H1 (cell line): ENCODE measurements around the gene DENND4C. TPM values are rescaled to one million over a fixed set of nuclear protein-coding genes. Genes with fewer than 3 reads are reported as not detected.
A peak's percentile ranks its signal among the peaks of the same experiment; 100 is the strongest.

Experiments used
- CTCF ChIA-PET: fragments of 300-600 bp; sonication (Branson Sonifier 250); formaldehyde crosslinking; loops from one replicate; lab custom pipeline; 2021; ENCODE audit not compliant: partially characterized antibody; lab: Charles Lee
- POLR2A ChIA-PET: fragments of 300-600 bp; sonication (Branson Sonifier 250); formaldehyde crosslinking; loops from one replicate; lab custom pipeline; 2021; ENCODE audit warnings: inconsistent platforms; ENCODE audit not compliant: partially characterized antibody; lab: Charles Lee
- DNase-seq, 2 experiments: peaks; one replicate each; pipeline versions ENCODE4 v3.0.0 to v3.0.0-alpha.2; 2010 to 2022; ENCODE audit warnings: low spot score in 2 of 2, low read depth in 1 of 2, mixed read lengths in 1 of 2
- FAIRE-seq: peaks from 2 replicates; lab custom pipeline; 2011; peaks lifted over from hg19 to GRCh38; lab: Jason Lieb, UNC
- H2AFZ ChIP-seq: 2 replicates; pipeline ENCODE4 v1.8.1; 2012; ENCODE audit warnings: low read length, inconsistent platforms
- H2AK5ac ChIP-seq: 2 replicates; pipeline ENCODE4 v1.6.1; 2013; ENCODE audit warnings: low read depth, low read length
- H2BK120ac ChIP-seq: replicated peaks from 2 replicates; pipeline ENCODE3; 2013; ENCODE audit warnings: low read depth, low read length, inconsistent platforms
- H2BK12ac ChIP-seq: 2 replicates; pipeline ENCODE4 v1.6.1; 2013; ENCODE audit warnings: low read depth, low read length
- H2BK15ac ChIP-seq: 2 replicates; pipeline ENCODE4 v1.6.1; 2013; ENCODE audit warnings: low read length
- H2BK20ac ChIP-seq: 2 replicates; pipeline ENCODE4 v1.6.1; 2013; ENCODE audit warnings: low read length
- H2BK5ac ChIP-seq: 2 replicates; pipeline ENCODE4 v1.6.1; 2013; ENCODE audit warnings: low read depth, low read length
- H3K14ac ChIP-seq: 2 replicates; pipeline ENCODE4 v1.6.1; 2013; ENCODE audit warnings: inconsistent platforms; ENCODE audit not compliant: insufficient read length
- H3K18ac ChIP-seq: 2 replicates; pipeline ENCODE4 v1.6.1; 2013; ENCODE audit warnings: low read length; ENCODE audit errors: extremely low read depth
- H3K23ac ChIP-seq: 2 replicates; pipeline ENCODE4 v1.6.1; 2013; ENCODE audit warnings: inconsistent platforms; ENCODE audit not compliant: insufficient read length
- H3K23me2 ChIP-seq: 2 replicates; pipeline ENCODE4 v1.6.1; 2013; ENCODE audit warnings: low read depth, low read length
- H3K27ac ChIP-seq: 2 replicates; pipeline ENCODE4 v1.6.1; 2011; ENCODE audit warnings: low read depth, low read length, inconsistent platforms
- H3K27me3 ChIP-seq, 4 experiments: replicated peaks in 1 of 4; 1 replicate in 1 of 4; 2 replicates in 3 of 4; pipeline versions ENCODE4 v1.6.1 to v1.8.1; 2011 to 2013; ENCODE audit warnings: low read length in 3 of 4, mild to moderate bottlenecking in 3 of 4, inconsistent platforms in 2 of 4, mixed read lengths in 2 of 4, moderate library complexity in 1 of 4; ENCODE audit not compliant: control insufficient read depth in 3 of 4, insufficient read depth in 3 of 4; ENCODE audit errors: extremely low read depth in 1 of 4
- H3K36me3 ChIP-seq, 4 experiments: 2 replicates each; pipeline versions ENCODE4 v1.6.1 to v1.8.1; 2011 to 2013; ENCODE audit warnings: mild to moderate bottlenecking in 4 of 4, low read length in 3 of 4, moderate library complexity in 2 of 4, control low read depth in 1 of 4, inconsistent platforms in 1 of 4; ENCODE audit not compliant: insufficient read depth in 4 of 4, control insufficient read depth in 2 of 4
- H3K4ac ChIP-seq: replicated peaks from 2 replicates; pipeline ENCODE3; 2013; ENCODE audit warnings: low read length, low read depth, mixed read lengths, inconsistent platforms; ENCODE audit not compliant: insufficient read length
- H3K4me1 ChIP-seq, 4 experiments: replicated peaks in 1 of 4; 1 replicate in 1 of 4; 2 replicates in 3 of 4; pipeline versions ENCODE4 v1.6.1 to v1.8.1; 2011 to 2013; ENCODE audit warnings: low read length in 3 of 4, inconsistent platforms in 2 of 4, mixed read lengths in 1 of 4; ENCODE audit not compliant: insufficient read depth in 4 of 4, control insufficient read depth in 3 of 4
- H3K4me2 ChIP-seq, 2 experiments: 2 replicates each; pipeline versions ENCODE4 v1.6.1 to v1.8.1; 2011 to 2013; ENCODE audit warnings: low read depth in 2 of 2, low read length in 2 of 2, control low read depth in 1 of 2, inconsistent platforms in 1 of 2, mild to moderate bottlenecking in 1 of 2; ENCODE audit not compliant: insufficient read depth in 1 of 2
- H3K4me3 ChIP-seq, 4 experiments: fragments of 200-600, 300-600 bp in 1 of 4; sonication (generic), shearing (Covaris generic), sonication (Bioruptor Twin) in 1 of 4; 2 replicates each; pipeline versions ENCODE4 v1.5.1 to v1.8.1; 2011 to 2016; ENCODE audit warnings: low read length in 4 of 4, low read depth in 3 of 4, control low read depth in 2 of 4, inconsistent platforms in 2 of 4, mild to moderate bottlenecking in 2 of 4, mixed read lengths in 1 of 4, moderate library complexity in 1 of 4; ENCODE audit not compliant: insufficient read depth in 2 of 4; ENCODE audit errors: extremely low read depth in 1 of 4
- H3K56ac ChIP-seq: replicated peaks from 2 replicates; pipeline ENCODE3; 2013; ENCODE audit warnings: low read depth, mild to moderate bottlenecking, mixed read lengths, low read length, inconsistent platforms; ENCODE audit not compliant: insufficient read length
- H3K79me1 ChIP-seq: 2 replicates; pipeline ENCODE4 v1.6.1; 2013; ENCODE audit warnings: low read depth, low read length, control low read depth
- H3K79me2 ChIP-seq, 2 experiments: 2 replicates each; pipeline versions ENCODE4 v1.6.1 to v1.8.1; 2012 to 2013; ENCODE audit warnings: low read length in 2 of 2, mild to moderate bottlenecking in 2 of 2, inconsistent platforms in 1 of 2; ENCODE audit not compliant: insufficient read depth in 2 of 2, control insufficient read depth in 1 of 2
- H3K9ac ChIP-seq, 4 experiments: replicated peaks in 1 of 4; 1 replicate in 1 of 4; 2 replicates in 3 of 4; pipeline versions ENCODE4 v1.6.1 to v1.8.1; 2011 to 2013; ENCODE audit warnings: low read depth in 3 of 4, low read length in 3 of 4, control low read depth in 2 of 4, mild to moderate bottlenecking in 2 of 4, moderate library complexity in 2 of 4, inconsistent platforms in 1 of 4; ENCODE audit errors: extremely low read depth in 1 of 4
- H3K9me3 ChIP-seq, 2 experiments: 2 replicates each; pipeline versions ENCODE4 v1.6.1 to v1.8.1; 2012 to 2013; ENCODE audit warnings: mild to moderate bottlenecking in 2 of 2, moderate library complexity in 2 of 2, control low read depth in 1 of 2, inconsistent platforms in 1 of 2, low read depth in 1 of 2, low read length in 1 of 2, mixed read lengths in 1 of 2; ENCODE audit not compliant: insufficient read depth in 2 of 2
- H4K20me1 ChIP-seq, 2 experiments: replicated peaks in 1 of 2; 2 replicates each; pipeline versions ENCODE3 to v1.8.1; 2011 to 2013; ENCODE audit warnings: inconsistent platforms in 2 of 2, low read length in 2 of 2, mild to moderate bottlenecking in 1 of 2; ENCODE audit not compliant: insufficient read depth in 2 of 2, control insufficient read depth in 1 of 2
- H4K5ac ChIP-seq: 2 replicates; pipeline ENCODE4 v1.6.1; 2013; ENCODE audit warnings: low read length, low read depth, mixed read lengths, inconsistent platforms; ENCODE audit not compliant: insufficient read length
- H4K8ac ChIP-seq: 2 replicates; pipeline ENCODE4 v1.8.0; 2013; ENCODE audit warnings: mild to moderate bottlenecking, moderate library complexity, low read length, inconsistent platforms; ENCODE audit not compliant: insufficient read depth; ENCODE audit errors: extremely low read depth
- H4K91ac ChIP-seq: replicated peaks from 2 replicates; pipeline ENCODE3; 2013; ENCODE audit warnings: low read length, mixed read lengths, inconsistent platforms; ENCODE audit not compliant: insufficient read length
- POLR2A ChIP-seq, 2 experiments: IDR thresholded peaks; 1 replicate in 1 of 2; 2 replicates in 1 of 2; pipeline ENCODE4 v1.6.1; 2011; ENCODE audit warnings: low read depth in 2 of 2, low read length in 2 of 2, mild to moderate bottlenecking in 2 of 2; ENCODE audit errors: control extremely low read depth in 1 of 2
- RAD21 ChIP-seq, 2 experiments: IDR thresholded peaks in 1 of 2; conservative IDR thresholded peaks in 1 of 2; 2 replicates each; pipeline ENCODE4 v1.6.1; 2011; ENCODE audit warnings: low read depth in 2 of 2, low read length in 2 of 2, improper control_type of control experiment in 1 of 2, inconsistent platforms in 1 of 2, mild to moderate bottlenecking in 1 of 2, moderate library complexity in 1 of 2
- SP1 ChIP-seq: IDR thresholded peaks from 2 replicates; pipeline ENCODE4 v1.6.1; 2011; ENCODE audit warnings: low read depth, low read length
- WGBS, 2 experiments: shearing (Covaris generic) in 1 of 2; methylation state at CpG; one replicate each; pipeline versions ENCODE4 v1.1.6 to v1.1.7; 2013 to 2015; ENCODE audit warnings: low lambda C conversion rate in 2 of 2, mixed read lengths in 2 of 2, inconsistent platforms in 1 of 2, low coverage in 1 of 2, missing lambda C conversion rate in 1 of 2; ENCODE audit not compliant: insufficient replicate concordance in 2 of 2, insufficient coverage in 1 of 2, insufficient read length in 1 of 2; ENCODE audit errors: extremely low coverage in 1 of 2, missing lambda C conversion rate in 1 of 2; 5-methylcytosine and 5-hydroxymethylcytosine counted together
- polyA plus RNA-seq, 7 experiments: library from polyadenylated mRNA; depleted of rRNA in 3 of 7; stranded (reverse) in 5 of 7; unstranded in 2 of 7; fragments of >200 nt in 5 of 7; fragments of 200-250 nt in 2 of 7; gene quantifications; 1 replicate in 5 of 7; 2 replicates in 1 of 7; 4 replicates in 1 of 7; pipeline versions ENCODE4 v1.2.1 to v1.2.3, GENCODE V29; 2011 to 2013; ENCODE audit warnings: missing spikeins in 2 of 7, mixed read lengths in 2 of 7
- total RNA-seq: library from RNA; stranded (reverse); fragmentation: NEBNext Ultra II Directional; extraction: Animal tissue kit (Norgen Biotek cat#: 25700); gene quantifications from 2 replicates; pipeline ENCODE4 v1.2.1, GENCODE V29; 2021

DENND4C gene
- total and polyA plus RNA-seq, 2 of the 8 experiments (the other 6 are each of a cell fraction or from before 2014, with no cell fraction given), result 6.9 to 18.9 TPM

DNA sequence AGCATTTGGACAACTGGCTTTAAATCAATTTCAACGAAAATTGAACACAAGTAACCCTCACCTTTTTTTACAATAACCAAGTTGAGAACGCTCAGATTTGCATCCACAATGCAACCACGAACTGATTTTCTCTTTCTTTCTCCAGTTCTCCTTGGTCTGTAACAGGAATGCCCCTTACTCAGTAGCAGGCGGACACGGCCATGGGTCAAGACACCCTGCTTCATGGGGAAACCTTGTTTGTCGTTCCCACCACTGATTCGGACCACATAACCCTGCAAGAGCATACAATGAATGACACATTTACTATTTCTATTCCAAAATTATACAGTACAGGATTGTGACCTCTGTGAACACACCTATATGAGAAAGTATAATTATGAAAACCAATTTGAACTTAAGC, 148.2 kb downstream of the DENND4C start:
- Histone ChIP-seq H4K8ac (no peak overlapping the region), H3K4me1 (peaks cover 0 to 7% (median 2%) of the 10 kb centered on the region in 4 experiments; a peak in 2 of 7 replicates), H2BK12ac (no peak overlapping the region), H2BK120ac (no peak overlapping the region), H2AK5ac (no peak overlapping the region), H3K18ac (no peak overlapping the region), H3K23me2 (peaks cover 9% of the 10 kb centered on the region), H3K9ac (peak overlapping the region; percentile 34 to 97 (median 96); a peak in 6 of 7 replicates), H3K23ac (no peak overlapping the region), H3K79me1 (no peaks in the 10 kb centered on the region), H3K36me3 (peaks cover 22 to 60% (median 51%) of the 10 kb centered on the region in 4 experiments), H2AFZ (no peak overlapping the region), H4K20me1 (peaks cover 5 to 14% of the 10 kb centered on the region in 2 experiments), H3K9me3 (no peaks in the 10 kb centered on the region), H3K4ac (no peak overlapping the region), H4K5ac (no peak overlapping the region), H3K27ac (no peak overlapping the region), H3K27me3 (no peaks in the 10 kb centered on the region), H3K4me3 (peak overlapping the region; percentile 75 to 99 (median 84)), H2BK5ac (no peak overlapping the region), H2BK15ac (no peak overlapping the region), H3K56ac (no peak overlapping the region), H2BK20ac (no peak overlapping the region), H3K79me2 (peaks cover 7 to 39% of the 10 kb centered on the region in 2 experiments; a peak in 3 of 4 replicates), H3K4me2 (peak overlapping the region; percentile 75 to 78), H4K91ac (no peak overlapping the region), H3K14ac (no peak overlapping the region)
- POLR2A ChIA-PET, result interaction anchor here (0.7 to 6.5 kb wide), 21 partner anchors 9 to 305 kb away, joined by 3 to 113 read pairs (median 15); partner anchors contain the start of genes ACER2 and DENND4C
- no peak for DNase-seq
- TF ChIP-seq POLR2A (IDR thresholded peaks at IDR 0.05; ENCODE audit: control extremely low read depth in 1 of 2, low read depth in 2 of 2, low read length in 2 of 2) (peak in 1 of 2 experiments; percentile 4; a peak in 1 of 3 replicates), RAD21 (IDR thresholded peaks at IDR 0.05 in 1 of 2, conservative IDR thresholded peaks at IDR 0.05 in 1 of 2; ENCODE audit: low read depth in 2 of 2, low read length in 2 of 2) (no peak), SP1 (0 out of 2 replicates have a peak, but pooled peaks have one; percentile 21)
- no peak for FAIRE-seq
- CTCF ChIA-PET, result no interaction called here
- WGBS, 2 experiments, result 69% methylated on average over 7 of the region's 7 CpGs; no CpG with 5 or more reads in 1 of the 2 experiments
